Neural cell (in vitro differentiated cells): Measurements from ENCODE around the gene SP9.

Source experiments
- EP300 ChIP-seq: fragments of 450-650 bp; conservative IDR thresholded peaks from 2 replicates; pipeline ENCODE4 v1.6.1; 2014; ENCODE audit warnings: antibody characterized with exemption, mild to moderate bottlenecking, moderate library complexity; ENCODE audit not compliant: poor library complexity, severe bottlenecking
- EZH2 ChIP-seq: fragments of 200-600, 300-800 bp; shearing (Covaris generic), sonication (generic); IDR thresholded peaks from 2 replicates; pipeline ENCODE4 v1.6.1; 2014; ENCODE audit warnings: antibody characterized with exemption, low read length, borderline replicate concordance, mild to moderate bottlenecking; ENCODE audit not compliant: insufficient read depth, poor library complexity, severe bottlenecking
- POLR2AphosphoS5 ChIP-seq: IDR thresholded peaks from 2 replicates; pipeline ENCODE4 v1.6.1; 2012
- TAF1 ChIP-seq: IDR thresholded peaks from 2 replicates; pipeline ENCODE4 v1.6.1; 2012; ENCODE audit warnings: low read depth
- TF ChIP-seq, protein P1 (sequence below): fragments of 450-650 bp; IDR thresholded peaks from 2 replicates; pipeline ENCODE4 v1.5.1; 2014; ENCODE audit warnings: antibody characterized with exemption, mild to moderate bottlenecking, moderate library complexity; ENCODE audit not compliant: poor library complexity, severe bottlenecking
- TF ChIP-seq, protein P2 (sequence below): IDR thresholded peaks from 2 replicates; pipeline ENCODE4 v1.6.1; 2012; ENCODE audit warnings: borderline replicate concordance

DNA sequence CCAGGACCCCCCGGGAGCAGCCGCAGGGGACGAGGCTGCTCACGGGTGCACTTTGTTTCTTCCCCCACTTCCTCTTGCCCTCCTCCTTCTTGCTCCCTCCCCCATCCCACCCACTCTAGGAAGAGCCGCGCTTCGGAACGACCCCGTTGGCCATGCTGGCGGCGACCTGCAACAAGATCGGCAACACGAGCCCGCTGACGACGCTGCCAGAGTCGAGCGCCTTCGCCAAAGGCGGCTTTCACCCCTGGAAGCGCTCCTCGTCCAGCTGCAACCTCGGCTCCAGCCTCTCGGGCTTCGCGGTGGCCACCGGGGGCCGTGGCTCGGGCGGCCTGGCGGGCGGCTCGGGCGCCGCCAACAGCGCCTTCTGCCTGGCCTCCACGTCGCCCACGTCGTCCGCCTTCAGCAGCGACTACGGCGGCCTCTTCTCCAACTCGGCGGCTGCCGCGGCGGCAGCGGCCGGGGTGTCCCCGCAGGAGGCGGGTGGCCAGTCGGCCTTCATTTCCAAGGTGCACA is 1.3 kb downstream of the SP9 start:
- TF ChIP-seq, protein P1, sequence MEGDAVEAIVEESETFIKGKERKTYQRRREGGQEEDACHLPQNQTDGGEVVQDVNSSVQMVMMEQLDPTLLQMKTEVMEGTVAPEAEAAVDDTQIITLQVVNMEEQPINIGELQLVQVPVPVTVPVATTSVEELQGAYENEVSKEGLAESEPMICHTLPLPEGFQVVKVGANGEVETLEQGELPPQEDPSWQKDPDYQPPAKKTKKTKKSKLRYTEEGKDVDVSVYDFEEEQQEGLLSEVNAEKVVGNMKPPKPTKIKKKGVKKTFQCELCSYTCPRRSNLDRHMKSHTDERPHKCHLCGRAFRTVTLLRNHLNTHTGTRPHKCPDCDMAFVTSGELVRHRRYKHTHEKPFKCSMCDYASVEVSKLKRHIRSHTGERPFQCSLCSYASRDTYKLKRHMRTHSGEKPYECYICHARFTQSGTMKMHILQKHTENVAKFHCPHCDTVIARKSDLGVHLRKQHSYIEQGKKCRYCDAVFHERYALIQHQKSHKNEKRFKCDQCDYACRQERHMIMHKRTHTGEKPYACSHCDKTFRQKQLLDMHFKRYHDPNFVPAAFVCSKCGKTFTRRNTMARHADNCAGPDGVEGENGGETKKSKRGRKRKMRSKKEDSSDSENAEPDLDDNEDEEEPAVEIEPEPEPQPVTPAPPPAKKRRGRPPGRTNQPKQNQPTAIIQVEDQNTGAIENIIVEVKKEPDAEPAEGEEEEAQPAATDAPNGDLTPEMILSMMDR = no peak
- TF ChIP-seq EZH2 = no peak
- TF ChIP-seq, protein P2, sequence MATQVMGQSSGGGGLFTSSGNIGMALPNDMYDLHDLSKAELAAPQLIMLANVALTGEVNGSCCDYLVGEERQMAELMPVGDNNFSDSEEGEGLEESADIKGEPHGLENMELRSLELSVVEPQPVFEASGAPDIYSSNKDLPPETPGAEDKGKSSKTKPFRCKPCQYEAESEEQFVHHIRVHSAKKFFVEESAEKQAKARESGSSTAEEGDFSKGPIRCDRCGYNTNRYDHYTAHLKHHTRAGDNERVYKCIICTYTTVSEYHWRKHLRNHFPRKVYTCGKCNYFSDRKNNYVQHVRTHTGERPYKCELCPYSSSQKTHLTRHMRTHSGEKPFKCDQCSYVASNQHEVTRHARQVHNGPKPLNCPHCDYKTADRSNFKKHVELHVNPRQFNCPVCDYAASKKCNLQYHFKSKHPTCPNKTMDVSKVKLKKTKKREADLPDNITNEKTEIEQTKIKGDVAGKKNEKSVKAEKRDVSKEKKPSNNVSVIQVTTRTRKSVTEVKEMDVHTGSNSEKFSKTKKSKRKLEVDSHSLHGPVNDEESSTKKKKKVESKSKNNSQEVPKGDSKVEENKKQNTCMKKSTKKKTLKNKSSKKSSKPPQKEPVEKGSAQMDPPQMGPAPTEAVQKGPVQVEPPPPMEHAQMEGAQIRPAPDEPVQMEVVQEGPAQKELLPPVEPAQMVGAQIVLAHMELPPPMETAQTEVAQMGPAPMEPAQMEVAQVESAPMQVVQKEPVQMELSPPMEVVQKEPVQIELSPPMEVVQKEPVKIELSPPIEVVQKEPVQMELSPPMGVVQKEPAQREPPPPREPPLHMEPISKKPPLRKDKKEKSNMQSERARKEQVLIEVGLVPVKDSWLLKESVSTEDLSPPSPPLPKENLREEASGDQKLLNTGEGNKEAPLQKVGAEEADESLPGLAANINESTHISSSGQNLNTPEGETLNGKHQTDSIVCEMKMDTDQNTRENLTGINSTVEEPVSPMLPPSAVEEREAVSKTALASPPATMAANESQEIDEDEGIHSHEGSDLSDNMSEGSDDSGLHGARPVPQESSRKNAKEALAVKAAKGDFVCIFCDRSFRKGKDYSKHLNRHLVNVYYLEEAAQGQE = no peak
- no peak for TF ChIP-seq EP300
- TF ChIP-seq TAF1 = no peak
- TF ChIP-seq POLR2AphosphoS5 = peak; percentile 5
